Thoracic aorta (tissue), 2 donors: ENCODE measurements around the gene JMJD7. TPM values are rescaled to one million over a fixed set of nuclear protein-coding genes. Genes with fewer than 3 reads are reported as not detected.
A peak's percentile ranks its signal among the peaks of the same experiment; 100 is the strongest.

Experiments used
- ATAC-seq: fragments of 150-250 bp; one replicate; pipeline ENCODE4 v1.8.0; 2017; ENCODE audit warnings: low read depth; ENCODE audit not compliant: insufficient number of reproducible peaks, low FRiP score
- DNase-seq: peaks from one replicate; pipeline ENCODE4 v3.0.0-alpha.2; 2020; ENCODE audit warnings: low spot score
- H3K27ac ChIP-seq, 2 donors: fragments of 200-600 bp; sonication (generic); 1 replicate in 1 of 2; 2 replicates in 1 of 2; pipeline ENCODE4 v1.5.1; 2016; ENCODE audit warnings: mild to moderate bottlenecking in 2 of 2, moderate library complexity in 2 of 2
- H3K27me3 ChIP-seq: fragments of 200-600 bp; sonication (generic); replicated peaks from 2 replicates; pipeline ENCODE4 v1.6.0; 2016; ENCODE audit warnings: mild to moderate bottlenecking; ENCODE audit not compliant: insufficient read depth
- H3K36me3 ChIP-seq: fragments of 200-600 bp; sonication (generic); one replicate; pipeline ENCODE4 v1.5.1; 2016
- H3K4me1 ChIP-seq, 2 donors: fragments of 200-600 bp; sonication (generic); 1 replicate in 1 of 2; 2 replicates in 1 of 2; pipeline versions ENCODE4 v1.5.1 to v1.6.0; 2016; ENCODE audit warnings: low read depth in 2 of 2, mild to moderate bottlenecking in 1 of 2; ENCODE audit not compliant: control insufficient read depth in 1 of 2
- H3K4me3 ChIP-seq: fragments of 200-600 bp; sonication (generic); 2 replicates; pipeline ENCODE4 v1.5.1; 2016; ENCODE audit warnings: mild to moderate bottlenecking
- H3K9me3 ChIP-seq: fragments of 200-600 bp; sonication (generic); 2 replicates; pipeline ENCODE4 v1.5.1; 2016
- total RNA-seq, 2 donors: library from RNA; depleted of rRNA; stranded (reverse); fragments of >200 nt; gene quantifications; one replicate each; pipeline versions ENCODE4 v1.1.0 to v1.2.3, GENCODE V29; 2016
- TF ChIP-seq, protein P1 (sequence below): fragments of 200-600 bp; sonication (generic); IDR thresholded peaks from one replicate; pipeline ENCODE4 v1.5.1; 2019; ENCODE audit warnings: antibody characterized with exemption

Gene JMJD7
- total RNA-seq, 2 donors from 2014 or later = 1.1 to 11.3 TPM

DNA sequence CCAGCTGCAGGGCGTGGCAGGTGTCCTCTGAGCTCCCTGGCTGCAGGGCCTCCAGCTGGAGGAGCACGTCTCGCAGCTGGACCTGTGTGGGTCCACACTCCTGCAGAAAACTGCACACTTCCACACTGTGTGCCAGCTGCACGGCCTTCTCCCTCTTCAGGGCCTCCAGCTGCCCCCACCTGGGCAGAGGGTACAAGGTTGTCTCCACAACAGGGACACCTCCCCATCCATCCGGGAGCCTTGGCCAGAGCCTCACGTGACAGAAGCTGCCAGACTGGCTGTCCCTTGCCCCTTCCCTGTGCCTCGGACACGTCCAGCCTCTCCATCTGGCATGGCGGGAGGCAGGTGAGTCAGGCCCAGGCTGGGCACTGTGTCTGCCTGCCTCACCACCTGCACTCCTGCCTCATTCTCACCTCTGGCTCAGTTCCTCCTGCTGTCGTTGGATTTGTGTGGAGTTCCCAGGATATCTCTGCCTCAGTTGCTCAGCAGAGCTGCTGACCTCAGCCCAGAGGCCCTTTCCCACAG, 51.5 kb downstream of the JMJD7 start:
- no peaks in the 10 kb centered on the region for H3K9me3 ChIP-seq
- no peaks in the 10 kb centered on the region for H3K27me3 ChIP-seq
- no peak overlapping the region for H3K27ac ChIP-seq
- H3K36me3 ChIP-seq = no peaks in the 10 kb centered on the region
- peaks cover 3 to 10% of the 10 kb centered on the region in 2 donors for H3K4me1 ChIP-seq
- TF ChIP-seq, protein P1, sequence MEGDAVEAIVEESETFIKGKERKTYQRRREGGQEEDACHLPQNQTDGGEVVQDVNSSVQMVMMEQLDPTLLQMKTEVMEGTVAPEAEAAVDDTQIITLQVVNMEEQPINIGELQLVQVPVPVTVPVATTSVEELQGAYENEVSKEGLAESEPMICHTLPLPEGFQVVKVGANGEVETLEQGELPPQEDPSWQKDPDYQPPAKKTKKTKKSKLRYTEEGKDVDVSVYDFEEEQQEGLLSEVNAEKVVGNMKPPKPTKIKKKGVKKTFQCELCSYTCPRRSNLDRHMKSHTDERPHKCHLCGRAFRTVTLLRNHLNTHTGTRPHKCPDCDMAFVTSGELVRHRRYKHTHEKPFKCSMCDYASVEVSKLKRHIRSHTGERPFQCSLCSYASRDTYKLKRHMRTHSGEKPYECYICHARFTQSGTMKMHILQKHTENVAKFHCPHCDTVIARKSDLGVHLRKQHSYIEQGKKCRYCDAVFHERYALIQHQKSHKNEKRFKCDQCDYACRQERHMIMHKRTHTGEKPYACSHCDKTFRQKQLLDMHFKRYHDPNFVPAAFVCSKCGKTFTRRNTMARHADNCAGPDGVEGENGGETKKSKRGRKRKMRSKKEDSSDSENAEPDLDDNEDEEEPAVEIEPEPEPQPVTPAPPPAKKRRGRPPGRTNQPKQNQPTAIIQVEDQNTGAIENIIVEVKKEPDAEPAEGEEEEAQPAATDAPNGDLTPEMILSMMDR = no peak
- no peak for DNase-seq
- H3K4me3 ChIP-seq = no peak overlapping the region
- ATAC-seq = no peak

DNA sequence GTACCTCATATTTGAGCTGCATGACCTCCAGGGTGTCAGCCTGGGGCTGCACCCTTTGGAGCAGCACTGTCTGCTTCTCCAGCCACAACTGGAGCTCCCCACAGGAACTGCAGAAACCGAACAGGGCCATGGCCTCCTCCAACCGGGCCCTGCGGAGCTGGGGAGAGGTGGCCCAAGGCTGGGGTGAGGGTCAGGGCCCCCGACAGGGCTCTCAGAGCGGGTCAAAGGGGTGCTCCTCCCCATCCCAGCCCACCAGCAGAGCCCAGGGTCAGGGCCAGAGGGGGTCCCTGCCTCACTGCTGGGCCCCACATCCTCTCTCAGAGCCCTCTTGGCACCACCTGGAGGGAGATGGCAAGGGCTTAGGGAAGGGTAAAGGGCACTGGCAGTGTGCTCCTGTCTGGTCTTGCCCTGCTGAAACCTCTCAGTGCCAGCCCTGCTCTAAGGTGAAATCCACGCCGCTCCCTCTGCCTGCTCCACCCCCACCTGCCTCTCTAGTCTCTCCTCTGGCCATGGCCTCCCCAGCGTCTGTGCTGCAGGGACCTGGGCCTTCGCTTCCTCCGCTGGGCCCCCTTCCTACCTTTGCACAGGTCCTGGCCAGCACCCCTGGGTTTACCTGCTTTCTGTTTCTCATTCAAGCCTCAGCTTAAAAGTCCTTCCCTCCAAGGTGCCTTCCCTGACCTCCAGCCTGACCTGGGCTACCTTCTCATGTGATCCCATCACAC, 52.4 kb downstream of the JMJD7 start:
- no peak for ATAC-seq
- H3K36me3 ChIP-seq = no peaks in the 10 kb centered on the region

DNA sequence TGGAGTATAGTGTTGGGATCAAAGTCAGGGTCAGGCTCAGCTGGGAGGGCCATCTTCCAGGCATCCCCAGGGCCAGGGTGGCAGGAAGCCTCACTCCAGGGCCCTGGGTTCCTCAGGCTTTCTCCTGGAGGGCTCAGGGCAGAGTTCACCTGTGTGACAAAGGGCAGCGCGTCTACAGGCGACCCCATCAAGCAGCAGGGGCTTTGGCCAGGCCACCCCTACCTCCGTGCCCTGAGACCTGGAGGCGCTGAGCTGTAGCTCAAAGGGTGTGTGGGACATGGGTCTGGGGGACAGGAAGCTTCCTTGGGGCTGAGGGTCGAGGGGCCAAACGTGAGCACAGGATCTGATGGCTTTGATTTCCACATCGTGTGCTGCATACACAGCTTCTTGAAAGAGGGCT, 53.2 kb downstream of the JMJD7 start:
- no peak for ATAC-seq
- no peaks in the 10 kb centered on the region for H3K27me3 ChIP-seq
- H3K4me1 ChIP-seq = peaks cover 3 to 10% of the 10 kb centered on the region in 2 donors
- no peaks in the 10 kb centered on the region for H3K9me3 ChIP-seq
- H3K36me3 ChIP-seq = no peaks in the 10 kb centered on the region
- H3K27ac ChIP-seq = no peak overlapping the region
- TF ChIP-seq, protein P1 = no peak
- no peak for DNase-seq
- no peak overlapping the region for H3K4me3 ChIP-seq

More for the DNA sequence above, 52.4 kb downstream of the JMJD7 start:
- TF ChIP-seq, protein P1 = no peak
- Histone ChIP-seq H3K9me3 (no peaks in the 10 kb centered on the region), H3K27ac (no peak overlapping the region), H3K4me1 (peaks cover 3 to 10% of the 10 kb centered on the region in 2 donors), H3K27me3 (no peaks in the 10 kb centered on the region), H3K4me3 (no peak overlapping the region)
- no peak for DNase-seq

DNA sequence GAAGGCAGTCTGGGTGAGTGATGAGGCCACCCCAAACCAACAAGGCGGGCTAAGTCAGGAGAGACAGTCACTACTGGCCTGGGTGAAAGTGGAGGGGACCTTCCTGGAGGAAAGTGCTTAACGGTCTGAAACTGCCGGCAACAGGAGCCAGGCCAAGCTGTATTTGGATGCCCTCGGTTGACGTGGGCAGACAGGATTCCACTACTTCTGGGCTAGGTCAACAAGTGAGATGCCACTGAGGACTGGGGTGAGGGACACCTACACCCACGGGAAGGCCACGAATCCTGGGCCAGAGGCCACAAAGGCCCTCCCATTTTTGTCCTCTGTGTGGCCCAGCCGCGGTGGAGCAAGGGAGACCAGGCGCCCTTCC, 53.6 kb downstream of the JMJD7 start:
- no peak for ATAC-seq
- peak overlapping the region; percentile 63 for H3K4me3 ChIP-seq

More for the DNA sequence above, 53.6 kb downstream of the JMJD7 start:
- H3K36me3 ChIP-seq = no peaks in the 10 kb centered on the region
- no peak overlapping the region for H3K27ac ChIP-seq
- no peak for DNase-seq
- H3K9me3 ChIP-seq = no peaks in the 10 kb centered on the region
- peaks cover 3 to 10% of the 10 kb centered on the region in 2 donors for H3K4me1 ChIP-seq
- no peaks in the 10 kb centered on the region for H3K27me3 ChIP-seq
- TF ChIP-seq, protein P1 = no peak
